ENCODE measurements around the gene TUBG1. TPM values are rescaled to one million over a fixed set of nuclear protein-coding genes. Genes with fewer than 3 reads are reported as not detected.

The TUBG1 gene
- total and polyA plus RNA-seq, 11 donors = 31.5 to 112 (median 49.3) TPM

DNA sequence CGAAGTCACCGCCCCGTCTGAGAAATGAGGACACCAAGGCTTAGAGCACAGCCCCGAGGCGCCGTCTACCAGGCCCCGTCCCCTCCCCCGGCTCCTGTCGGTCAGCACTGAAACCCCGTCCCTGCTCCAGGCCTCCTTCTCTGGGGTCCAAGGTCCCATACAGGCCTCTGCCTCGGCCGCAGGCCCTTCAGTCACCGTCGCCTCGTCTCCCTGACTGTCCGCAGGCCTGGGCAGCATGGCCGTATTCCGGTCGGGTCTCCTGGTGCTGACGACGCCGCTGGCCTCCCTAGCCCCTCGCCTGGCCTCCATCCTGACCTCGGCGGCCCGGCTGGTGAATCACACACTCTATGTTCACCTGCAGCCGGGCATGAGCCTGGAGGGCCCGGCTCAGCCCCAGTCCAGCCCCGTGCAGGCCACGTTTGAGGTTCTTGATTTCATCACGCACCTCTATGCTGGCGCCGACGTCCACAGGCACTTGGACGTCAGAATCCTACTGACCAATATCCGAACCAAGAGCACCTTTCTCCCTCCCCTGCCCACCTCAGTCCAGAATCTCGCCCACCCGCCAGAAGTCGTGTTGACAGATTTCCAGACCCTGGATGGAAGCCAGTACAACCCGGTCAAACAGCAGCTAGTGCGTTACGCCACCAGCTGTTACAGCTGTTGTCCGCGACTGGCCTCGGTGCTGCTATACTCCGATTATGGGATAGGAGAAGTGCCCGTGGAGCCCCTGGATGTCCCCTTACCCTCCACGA lies 46.9 kb upstream of the TUBG1 start:
- Histone ChIP-seq H3K9me3 (no peaks in the 10 kb centered on the region), H3K4me1 (peaks cover 10 to 45% (median 34%) of the 10 kb centered on the region in 12 donors)
- no peak for ATAC-seq

DNA sequence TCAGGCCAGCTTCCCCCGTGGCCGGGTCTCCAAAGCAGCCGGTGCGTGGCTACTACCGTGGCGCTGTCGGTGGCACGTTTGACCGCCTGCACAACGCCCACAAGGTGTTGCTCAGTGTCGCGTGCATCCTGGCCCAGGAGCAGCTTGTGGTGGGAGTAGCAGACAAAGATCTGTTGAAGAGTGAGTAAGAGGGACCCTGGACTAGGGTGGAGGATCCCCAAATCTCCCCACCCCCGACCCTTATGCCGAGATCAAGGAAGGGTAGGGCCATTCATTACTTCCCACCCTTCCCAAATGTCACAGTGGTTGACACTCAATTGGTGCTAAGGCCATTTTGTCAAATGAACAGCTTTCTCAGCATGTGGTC lies 46.4 kb upstream of the TUBG1 start:
- Histone ChIP-seq H3K27ac (peak overlapping the region in 4 of 12 donors; percentile 71 to 90 (median 85)), H3K4me1 (peaks cover 10 to 50% (median 39%) of the 10 kb centered on the region in 12 donors), H3K27me3 (no peaks in the 10 kb centered on the region), H3K9me3 (no peaks in the 10 kb centered on the region), H3K4me3 (peak overlapping the region; percentile 55 to 95 (median 86)), H3K36me3 (peaks cover 0 to 25% (median 19%) of the 10 kb centered on the region in 9 donors)
- TF ChIP-seq POLR2A (IDR thresholded peaks at IDR 0.05) = no peak
- TF ChIP-seq, protein P1, sequence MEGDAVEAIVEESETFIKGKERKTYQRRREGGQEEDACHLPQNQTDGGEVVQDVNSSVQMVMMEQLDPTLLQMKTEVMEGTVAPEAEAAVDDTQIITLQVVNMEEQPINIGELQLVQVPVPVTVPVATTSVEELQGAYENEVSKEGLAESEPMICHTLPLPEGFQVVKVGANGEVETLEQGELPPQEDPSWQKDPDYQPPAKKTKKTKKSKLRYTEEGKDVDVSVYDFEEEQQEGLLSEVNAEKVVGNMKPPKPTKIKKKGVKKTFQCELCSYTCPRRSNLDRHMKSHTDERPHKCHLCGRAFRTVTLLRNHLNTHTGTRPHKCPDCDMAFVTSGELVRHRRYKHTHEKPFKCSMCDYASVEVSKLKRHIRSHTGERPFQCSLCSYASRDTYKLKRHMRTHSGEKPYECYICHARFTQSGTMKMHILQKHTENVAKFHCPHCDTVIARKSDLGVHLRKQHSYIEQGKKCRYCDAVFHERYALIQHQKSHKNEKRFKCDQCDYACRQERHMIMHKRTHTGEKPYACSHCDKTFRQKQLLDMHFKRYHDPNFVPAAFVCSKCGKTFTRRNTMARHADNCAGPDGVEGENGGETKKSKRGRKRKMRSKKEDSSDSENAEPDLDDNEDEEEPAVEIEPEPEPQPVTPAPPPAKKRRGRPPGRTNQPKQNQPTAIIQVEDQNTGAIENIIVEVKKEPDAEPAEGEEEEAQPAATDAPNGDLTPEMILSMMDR (IDR thresholded peaks at IDR 0.05) = no peak
- no peak for DNase-seq
- no peak for ATAC-seq
- intact Hi-C loops (cut with DNase I) = no loop called here
- WGBS, 4 donors = 75 to 84% (median 76%) methylated on average over 9 to 14 of the region's 14 CpGs

More for the DNA sequence above, 46.9 kb upstream of the TUBG1 start:
- Histone ChIP-seq H3K36me3 (peaks cover 0 to 25% (median 19%) of the 10 kb centered on the region in 9 donors), H3K27ac (peak overlapping the region; percentile 16 to 90 (median 80)), H3K27me3 (no peaks in the 10 kb centered on the region), H3K4me3 (peak overlapping the region; percentile 55 to 95 (median 86))
- peak in 1 of 5 donors; percentile 67 for DNase-seq
- intact Hi-C loops (cut with DNase I) = no loop called here
- WGBS, 4 donors = 8 to 11% (median 8%) methylated on average over 28 to 48 of the region's 48 CpGs
- TF ChIP-seq, protein P1 (IDR thresholded peaks at IDR 0.05) = no peak
- no peak for TF ChIP-seq POLR2A (IDR thresholded peaks at IDR 0.05)

DNA sequence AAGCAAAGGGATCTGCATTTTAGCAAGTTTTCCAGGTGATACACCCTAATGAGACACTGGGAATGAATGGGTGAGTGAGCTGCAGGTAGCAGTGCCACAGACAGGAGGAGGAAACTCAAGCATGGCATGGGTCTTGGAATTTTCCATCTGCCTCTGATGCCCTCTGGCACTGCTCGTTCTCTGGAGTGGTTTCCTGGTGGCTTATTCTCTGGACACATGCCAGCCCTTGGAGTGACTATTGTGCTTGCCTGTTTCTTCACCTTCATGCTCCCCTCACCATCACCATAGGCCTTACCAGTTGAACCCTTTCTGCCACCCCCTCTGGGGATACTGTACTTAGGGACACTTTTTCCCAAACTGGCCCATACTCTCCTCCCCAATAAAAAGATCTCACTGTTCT lies 45.9 kb upstream of the TUBG1 start:
- intact Hi-C loops (cut with DNase I) = no loop called here
- Histone ChIP-seq H3K36me3 (peaks cover 0 to 29% (median 22%) of the 10 kb centered on the region in 9 donors), H3K27me3 (no peaks in the 10 kb centered on the region), H3K9me3 (no peaks in the 10 kb centered on the region), H3K4me1 (peaks cover 10 to 54% (median 43%) of the 10 kb centered on the region in 12 donors), H3K4me3 (peak overlapping the region in 6 of 12 donors; percentile 73 to 95 (median 90)), H3K27ac (no peak overlapping the region)
- 20 to 35% (median 25%) methylated on average over 1 of the region's 1 CpG for WGBS, 4 donors
- ATAC-seq = no peak
- TF ChIP-seq POLR2A (IDR thresholded peaks at IDR 0.05) = no peak
- DNase-seq = no peak

DNA sequence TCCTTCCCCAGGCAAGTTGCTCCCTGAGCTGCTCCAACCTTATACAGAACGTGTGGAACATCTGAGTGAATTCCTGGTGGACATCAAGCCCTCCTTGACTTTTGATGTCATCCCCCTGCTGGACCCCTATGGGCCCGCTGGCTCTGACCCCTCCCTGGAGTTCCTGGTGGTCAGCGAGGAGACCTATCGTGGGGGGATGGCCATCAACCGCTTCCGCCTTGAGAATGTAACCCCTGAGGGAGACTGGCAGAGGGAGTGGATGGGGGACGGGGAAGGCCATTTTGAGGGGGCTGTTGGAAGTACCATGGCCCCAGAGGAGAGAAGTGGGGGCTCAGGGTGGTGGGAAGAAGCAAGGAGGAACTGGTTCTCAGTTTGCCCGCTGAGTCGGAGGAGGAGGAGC lies 45.5 kb upstream of the TUBG1 start:
- H3K36me3 ChIP-seq = peaks cover 0 to 33% (median 26%) of the 10 kb centered on the region in 9 donors
- peak overlapping the region in 1 of 12 donors; percentile 95 for H3K4me3 ChIP-seq
- no peak overlapping the region for H3K27ac ChIP-seq
- intact Hi-C loops (cut with DNase I) = no loop called here
- no peaks in the 10 kb centered on the region for H3K27me3 ChIP-seq
- TF ChIP-seq, protein P1 (IDR thresholded peaks at IDR 0.05) = no peak
- no peak for TF ChIP-seq POLR2A (IDR thresholded peaks at IDR 0.05)
- WGBS, 4 donors = 75 to 86% (median 85%) methylated on average over 6 to 9 of the region's 9 CpGs
- no peak for ATAC-seq
- no peaks in the 10 kb centered on the region for H3K9me3 ChIP-seq
- H3K4me1 ChIP-seq = peaks cover 10 to 58% (median 44%) of the 10 kb centered on the region in 12 donors
- DNase-seq = no peak

Data from heart left ventricle (tissue), 16 donors.